Renal pelvis (tissue), 12 donors: ENCODE measurements around the gene ALG3. TPM values are rescaled to one million over a fixed set of nuclear protein-coding genes. Genes with fewer than 3 reads are reported as not detected.
A peak's percentile ranks its signal among the peaks of the same experiment; 100 is the strongest.
"Not testable (repeated sequence)": the region's sequence is repeated elsewhere in the genome, so short reads cannot be mapped to it uniquely, and the experiment has no call there.

Experiments
- DNase-seq: peaks from one replicate; pipeline ENCODE4 v3.0.0-alpha.2; 2013
- long read RNA-seq, 16 experiments: transcript quantifications; one replicate each; lab custom pipeline, GENCODE V29; 2026
- polyA plus RNA-seq, 3 donors: library from polyadenylated mRNA; unstranded; fragments of 120-200 nt; gene quantifications; one replicate each; pipeline ENCODE4 v1.2.1, GENCODE V29; 2013; ENCODE audit not compliant: insufficient read length in 3 of 3

Gene ALG3
- polyA plus RNA-seq = 10 to 100 TPM; 38.7 to 41.7 (median 40.6) TPM
- long read RNA-seq, donor 1, transcript ALG3-201 (9 exons, 1,528 nt) = major isoform, 13 of 191 reads
- long read RNA-seq, donor 1, partial matches to known transcripts = 156 of 191 reads
- long read RNA-seq, donor 1, other reads (novel, unspliced or antisense) = 22 of 191 reads
- long read RNA-seq, donor 2, transcript ALG3-201 (9 exons, 1,528 nt) = major isoform, 11 of 13 reads
- long read RNA-seq, donor 2, partial matches to known transcripts = 0 of 13 reads
- long read RNA-seq, donor 2, other reads (novel, unspliced or antisense) = 0 of 13 reads
- long read RNA-seq, donor 3, transcript ALG3-201 (9 exons, 1,528 nt) = major isoform, 8 of 16 reads
- long read RNA-seq, donor 3, partial matches to known transcripts = 5 of 16 reads
- long read RNA-seq, donor 3, other reads (novel, unspliced or antisense) = 0 of 16 reads
- long read RNA-seq, donor 4, transcript ALG3-201 (9 exons, 1,528 nt) = major isoform, 13 of 23 reads
- long read RNA-seq, donor 4, partial matches to known transcripts = 0 of 23 reads
- long read RNA-seq, donor 4, other reads (novel, unspliced or antisense) = 7 of 23 reads
- long read RNA-seq, donor 5, partial matches to known transcripts = 0 of 5 reads
- long read RNA-seq, donor 5, other reads (novel, unspliced or antisense) = 0 of 5 reads
- long read RNA-seq, donor 6, transcript ALG3-201 (9 exons, 1,528 nt) = major isoform, 12 of 13 reads
- long read RNA-seq, donor 6, partial matches to known transcripts = 0 of 13 reads
- long read RNA-seq, donor 6, other reads (novel, unspliced or antisense) = 0 of 13 reads
- long read RNA-seq, donor 7, transcript ALG3-201 (9 exons, 1,528 nt) = major isoform, 13 of 33 reads
- long read RNA-seq, donor 7, partial matches to known transcripts = 16 of 33 reads
- long read RNA-seq, donor 7, other reads (novel, unspliced or antisense) = 0 of 33 reads
- long read RNA-seq, donor 8, transcript ALG3-201 (9 exons, 1,528 nt) = major isoform, 5 of 7 reads
- long read RNA-seq, donor 8, partial matches to known transcripts = 0 of 7 reads
- long read RNA-seq, donor 8, other reads (novel, unspliced or antisense) = 0 of 7 reads
- long read RNA-seq, donor 9, transcript ALG3-201 (9 exons, 1,528 nt) = major isoform, 7 of 23 reads
- long read RNA-seq, donor 9, partial matches to known transcripts = 15 of 23 reads
- long read RNA-seq, donor 9, other reads (novel, unspliced or antisense) = 0 of 23 reads
- long read RNA-seq, donor 10, transcript ALG3-201 (9 exons, 1,528 nt) = major isoform, 5 of 23 reads
- long read RNA-seq, donor 10, partial matches to known transcripts = 14 of 23 reads
- long read RNA-seq, donor 10, other reads (novel, unspliced or antisense) = 0 of 23 reads
- long read RNA-seq, donor 11, transcript ALG3-201 (9 exons, 1,528 nt) = major isoform, 7 of 10 reads
- long read RNA-seq, donor 11, partial matches to known transcripts = 0 of 10 reads
- long read RNA-seq, donor 11, other reads (novel, unspliced or antisense) = 0 of 10 reads
- long read RNA-seq, donor 12, transcript ALG3-201 (9 exons, 1,528 nt) = major isoform, 9 of 23 reads
- long read RNA-seq, donor 12, partial matches to known transcripts = 6 of 23 reads
- long read RNA-seq, donor 12, other reads (novel, unspliced or antisense) = 5 of 23 reads
- long read RNA-seq, donor 13, transcript ALG3-201 (9 exons, 1,528 nt) = major isoform, 5 of 123 reads
- long read RNA-seq, donor 13, partial matches to known transcripts = 115 of 123 reads
- long read RNA-seq, donor 13, other reads (novel, unspliced or antisense) = 0 of 123 reads
- long read RNA-seq, donor 14 = 0 reads
- long read RNA-seq, donor 15, transcript ALG3-201 (9 exons, 1,528 nt) = major isoform, 12 of 139 reads
- long read RNA-seq, donor 15, partial matches to known transcripts = 91 of 139 reads
- long read RNA-seq, donor 15, other reads (novel, unspliced or antisense) = 34 of 139 reads
- long read RNA-seq, donor 16, transcript ALG3-201 (9 exons, 1,528 nt) = major isoform, 9 of 12 reads
- long read RNA-seq, donor 16, partial matches to known transcripts = 0 of 12 reads
- long read RNA-seq, donor 16, other reads (novel, unspliced or antisense) = 0 of 12 reads

DNA sequence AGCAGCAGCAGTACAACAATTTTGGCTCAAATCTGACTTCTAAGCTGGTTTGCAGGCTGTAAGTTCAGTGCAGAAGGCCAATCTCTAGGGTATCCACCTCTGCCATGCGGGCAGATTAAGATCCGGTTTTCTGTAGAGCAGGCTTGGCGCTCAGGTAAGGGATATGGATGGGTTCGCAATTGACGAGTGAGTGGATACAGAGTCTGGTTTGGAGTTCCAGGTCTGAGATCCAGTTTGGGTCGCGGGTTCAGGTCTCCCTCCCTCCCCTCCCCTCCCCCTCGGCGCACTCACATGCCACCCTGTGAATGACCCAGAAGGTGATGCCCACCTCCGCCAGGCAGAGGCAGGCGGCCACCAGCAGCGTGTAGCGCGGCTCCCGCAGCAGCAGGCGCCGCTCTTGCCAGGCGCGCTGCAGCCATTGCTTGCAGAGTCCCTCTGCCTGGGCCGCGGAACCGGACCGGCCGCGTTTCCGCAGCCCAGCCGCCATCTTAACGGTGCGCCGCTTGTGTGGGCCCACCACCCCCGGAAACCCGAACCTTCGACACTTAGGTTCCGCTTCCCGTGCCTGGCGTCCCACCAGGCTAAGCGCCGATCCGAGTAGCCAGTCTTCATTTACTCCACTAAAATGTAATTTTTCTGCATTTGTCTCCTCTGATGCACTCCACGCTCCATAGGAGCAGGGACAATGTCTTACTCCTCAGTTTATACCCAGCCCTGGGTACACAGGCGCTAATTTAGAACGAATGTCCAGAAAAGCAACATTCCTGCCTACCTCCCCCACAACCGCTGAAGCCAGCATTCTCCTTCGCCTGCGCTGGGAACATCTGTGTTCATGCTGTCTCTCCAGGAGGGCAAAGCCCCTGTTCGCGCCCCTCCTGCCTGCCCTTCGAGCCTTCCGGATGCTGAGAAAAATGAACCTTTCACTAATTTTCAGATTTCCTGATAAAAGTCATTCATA, at the start of gene ALG3:
TSS of gene ALG3 (minus strand) at position 509 of the 958 bp plus-strand sequence. CDS start at position 487, 22 bp downstream.
- DNase-seq = peak; percentile 84

DNA sequence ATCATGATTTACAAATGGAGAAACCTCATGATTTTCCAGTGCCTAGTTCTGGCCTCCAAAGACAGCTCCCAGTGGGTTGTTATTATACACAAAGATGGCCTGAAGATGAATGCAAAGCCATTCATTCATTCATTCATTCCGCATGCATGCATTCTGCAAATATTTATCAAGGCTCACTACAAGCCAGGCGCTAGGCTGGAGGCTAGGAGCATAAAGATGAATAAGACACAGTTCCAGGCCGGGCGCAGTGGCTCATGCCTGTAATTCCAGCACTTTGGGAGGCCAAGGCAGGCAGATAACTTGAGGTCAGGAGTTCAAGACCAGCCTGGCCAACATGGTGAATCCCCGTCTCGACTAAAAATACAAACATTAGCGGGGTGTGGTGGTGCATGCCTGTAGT, 47.9 kb upstream of the ALG3 start:
- DNase-seq = no peak

DNA sequence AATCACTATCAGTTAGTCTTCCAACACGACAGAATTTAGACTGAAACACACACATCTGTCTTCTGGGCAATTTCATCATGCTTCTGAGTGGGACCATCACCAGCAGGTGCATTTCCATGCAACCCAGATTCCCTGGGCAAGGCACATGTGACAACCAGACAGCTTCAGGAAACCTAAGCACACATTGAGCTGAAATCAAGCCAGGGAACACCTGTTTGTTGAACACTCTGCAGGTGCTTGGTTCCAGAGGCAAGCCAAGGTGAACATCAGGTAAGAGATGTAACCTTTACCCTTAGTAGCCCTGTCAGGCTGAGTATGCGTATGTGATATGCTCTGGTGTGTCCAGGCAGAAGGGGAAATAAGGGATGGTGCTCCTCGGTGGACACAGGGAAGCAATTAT, 47.0 kb upstream of the ALG3 start:
- DNase-seq = no peak

DNA sequence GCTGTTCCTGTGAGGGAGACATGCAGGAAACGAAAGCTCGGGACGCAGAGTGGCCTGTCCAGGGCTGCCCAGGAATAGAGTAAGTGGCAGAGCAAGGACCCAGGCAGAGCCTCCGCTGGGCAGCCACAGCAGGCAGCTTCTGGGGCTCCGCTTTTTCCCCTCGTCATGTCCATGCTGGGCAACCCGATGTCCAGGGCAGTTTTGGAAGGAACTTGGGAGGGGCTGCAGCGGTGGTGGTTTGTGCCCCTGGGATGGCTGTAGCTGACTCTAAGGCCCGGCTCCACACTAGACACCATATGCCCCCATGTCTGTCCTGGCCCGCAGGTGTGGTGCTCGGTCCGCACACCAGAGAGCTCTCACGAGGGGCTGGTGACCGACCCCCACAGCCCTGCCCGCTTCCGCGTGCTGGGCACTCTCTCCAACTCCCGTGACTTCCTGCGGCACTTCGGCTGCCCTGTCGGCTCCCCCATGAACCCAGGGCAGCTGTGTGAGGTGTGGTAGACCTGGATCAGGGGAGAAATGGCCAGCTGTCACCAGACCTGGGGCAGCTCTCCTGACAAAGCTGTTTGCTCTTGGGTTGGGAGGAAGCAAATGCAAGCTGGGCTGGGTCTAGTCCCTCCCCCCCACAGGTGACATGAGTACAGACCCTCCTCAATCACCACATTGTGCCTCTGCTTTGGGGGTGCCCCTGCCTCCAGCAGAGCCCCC, 43.1 kb upstream of the ALG3 start:
- no peak for DNase-seq

DNA sequence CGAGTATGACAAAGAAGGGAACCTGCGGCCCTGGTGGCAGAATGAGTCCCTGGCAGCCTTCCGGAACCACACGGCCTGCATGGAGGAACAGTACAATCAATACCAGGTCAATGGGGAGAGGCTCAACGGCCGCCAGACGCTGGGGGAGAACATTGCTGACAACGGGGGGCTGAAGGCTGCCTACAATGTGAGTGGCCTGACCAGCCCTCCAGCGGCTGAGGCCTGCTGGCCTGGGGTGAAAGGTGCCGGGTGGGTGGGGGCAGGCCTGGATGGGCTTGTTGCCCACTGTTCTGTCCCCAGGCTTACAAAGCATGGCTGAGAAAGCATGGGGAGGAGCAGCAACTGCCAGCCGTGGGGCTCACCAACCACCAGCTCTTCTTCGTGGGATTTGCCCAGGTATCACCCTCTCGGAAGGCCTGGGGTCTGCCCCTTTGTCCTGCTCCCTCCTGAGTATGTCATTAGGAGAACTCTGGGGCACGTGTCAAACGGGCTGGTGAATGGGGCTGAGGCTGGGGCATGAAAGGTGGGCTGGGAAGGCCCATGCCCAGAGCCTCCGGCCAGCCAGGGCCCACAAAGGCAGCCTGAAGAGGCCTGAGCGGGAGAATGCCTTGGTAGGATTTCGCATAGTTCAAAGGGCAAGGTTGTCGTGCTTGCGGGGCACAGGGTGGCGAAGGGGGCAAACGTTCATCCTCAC, 42.4 kb upstream of the ALG3 start:
- DNase-seq = no peak

DNA sequence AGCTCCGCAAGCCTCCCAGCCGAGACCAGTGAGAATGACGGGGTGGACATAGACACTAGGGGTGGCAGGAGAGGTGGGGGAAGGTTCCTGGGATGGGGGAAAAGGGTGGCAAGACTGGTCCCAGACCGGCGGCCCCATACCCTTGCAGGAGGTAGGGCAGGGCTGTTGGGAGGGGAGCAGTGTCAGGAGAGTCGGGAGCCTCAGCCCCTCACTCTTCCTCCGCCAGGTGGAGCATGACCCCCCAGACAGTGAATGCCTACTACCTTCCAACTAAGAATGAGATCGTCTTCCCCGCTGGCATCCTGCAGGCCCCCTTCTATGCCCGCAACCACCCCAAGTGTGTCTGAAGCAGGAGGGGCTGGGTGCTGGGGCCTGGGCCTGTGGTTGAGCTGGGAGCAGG, 41.6 kb upstream of the ALG3 start:
- no peak for DNase-seq

DNA sequence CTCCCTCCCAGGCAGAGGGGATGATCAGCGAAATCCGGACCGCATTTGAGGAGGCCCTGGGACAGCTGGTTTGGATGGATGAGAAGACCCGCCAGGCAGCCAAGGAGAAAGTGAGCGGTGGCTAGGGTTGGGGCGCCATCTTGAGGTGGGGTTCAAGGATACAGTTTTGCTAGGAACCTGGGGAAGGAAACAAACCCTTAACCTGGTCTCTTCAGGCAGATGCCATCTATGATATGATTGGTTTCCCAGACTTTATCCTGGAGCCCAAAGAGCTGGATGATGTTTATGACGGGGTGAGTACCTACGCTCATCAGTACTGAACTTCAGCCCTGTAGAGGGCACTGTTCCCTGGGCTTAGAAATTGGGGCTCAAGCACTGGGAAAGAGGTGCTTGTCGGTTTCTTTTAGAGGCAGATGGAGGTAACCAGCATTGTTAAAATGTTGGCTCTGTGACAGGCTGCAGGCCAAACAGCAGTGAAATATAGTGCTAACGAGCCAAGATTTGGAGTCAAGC, 40.7 kb upstream of the ALG3 start:
- no peak for DNase-seq

DNA sequence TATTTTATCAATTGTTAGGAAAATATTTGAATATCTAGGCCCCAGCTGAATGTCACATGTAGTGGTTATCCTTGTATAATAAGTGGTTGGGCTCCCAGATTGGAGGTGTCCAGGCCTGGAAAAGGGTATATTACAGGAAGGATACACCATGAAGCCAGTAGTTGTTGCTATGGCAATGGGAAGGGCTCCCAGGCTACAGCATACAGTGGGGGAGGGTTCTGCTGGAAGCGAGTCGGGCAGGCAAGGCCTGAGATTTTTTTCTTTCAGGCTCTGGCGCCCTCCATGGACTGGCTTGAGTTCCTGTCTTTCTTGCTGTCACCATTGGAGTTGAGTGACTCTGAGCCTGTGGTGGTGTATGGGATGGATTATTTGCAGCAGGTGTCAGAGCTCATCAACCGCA, 35.9 kb upstream of the ALG3 start:
- DNase-seq = peak; percentile 57

DNA sequence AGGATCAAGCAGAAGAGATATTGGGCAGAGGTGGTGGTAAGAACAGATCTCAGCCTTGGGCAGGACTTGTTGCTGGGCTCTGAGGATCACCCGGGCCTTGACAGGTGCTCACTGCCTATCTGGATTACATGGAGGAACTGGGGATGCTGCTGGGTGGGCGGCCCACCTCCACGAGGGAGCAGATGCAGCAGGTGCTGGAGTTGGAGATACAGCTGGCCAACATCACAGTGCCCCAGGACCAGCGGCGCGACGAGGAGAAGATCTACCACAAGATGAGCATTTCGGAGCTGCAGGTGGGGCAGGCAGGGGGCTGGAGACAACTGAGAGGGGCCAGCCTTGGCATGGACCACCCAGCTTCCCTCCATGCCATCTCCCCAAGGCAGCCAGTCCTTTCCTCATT, 34.9 kb upstream of the ALG3 start:
- no peak for DNase-seq

DNA sequence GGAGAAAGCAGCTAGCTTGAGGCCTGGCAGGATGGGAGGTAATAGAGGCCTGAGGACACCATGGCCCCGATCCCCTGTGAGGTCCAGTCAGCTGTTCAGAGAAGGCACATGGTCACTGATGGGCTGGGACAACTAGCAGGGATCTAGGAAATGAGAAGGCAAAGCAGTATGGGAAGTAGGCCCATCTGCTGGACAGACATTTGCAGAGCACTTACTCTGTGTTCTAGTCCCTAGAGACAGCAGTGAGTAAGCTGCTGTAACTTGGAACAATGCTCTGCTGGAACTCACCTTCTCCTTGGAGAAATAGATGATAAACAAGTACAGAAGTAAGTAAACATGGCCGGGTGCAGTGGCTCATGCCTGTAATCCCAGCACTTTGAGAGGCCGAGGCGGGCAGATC, 34.2 kb upstream of the ALG3 start:
- no peak for DNase-seq

DNA sequence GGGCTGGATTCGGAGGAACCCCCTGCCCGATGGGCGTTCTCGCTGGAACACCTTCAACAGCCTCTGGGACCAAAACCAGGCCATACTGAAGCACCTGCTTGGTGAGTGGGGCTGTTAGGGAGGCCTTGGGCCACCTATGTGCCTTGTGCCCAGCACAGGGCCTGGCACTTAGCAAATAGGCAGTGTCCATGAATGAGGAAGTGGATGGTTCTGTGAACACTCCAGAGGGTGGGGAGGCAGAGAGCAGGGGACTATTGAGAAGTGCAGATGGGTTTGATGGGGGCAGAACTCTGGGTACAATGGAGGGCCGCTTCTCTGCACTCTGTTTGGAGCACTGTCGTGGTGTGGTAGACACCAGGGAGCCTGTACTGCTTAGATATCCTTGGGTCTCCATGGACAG, 28.6 kb upstream of the ALG3 start:
- DNase-seq = no peak

DNA sequence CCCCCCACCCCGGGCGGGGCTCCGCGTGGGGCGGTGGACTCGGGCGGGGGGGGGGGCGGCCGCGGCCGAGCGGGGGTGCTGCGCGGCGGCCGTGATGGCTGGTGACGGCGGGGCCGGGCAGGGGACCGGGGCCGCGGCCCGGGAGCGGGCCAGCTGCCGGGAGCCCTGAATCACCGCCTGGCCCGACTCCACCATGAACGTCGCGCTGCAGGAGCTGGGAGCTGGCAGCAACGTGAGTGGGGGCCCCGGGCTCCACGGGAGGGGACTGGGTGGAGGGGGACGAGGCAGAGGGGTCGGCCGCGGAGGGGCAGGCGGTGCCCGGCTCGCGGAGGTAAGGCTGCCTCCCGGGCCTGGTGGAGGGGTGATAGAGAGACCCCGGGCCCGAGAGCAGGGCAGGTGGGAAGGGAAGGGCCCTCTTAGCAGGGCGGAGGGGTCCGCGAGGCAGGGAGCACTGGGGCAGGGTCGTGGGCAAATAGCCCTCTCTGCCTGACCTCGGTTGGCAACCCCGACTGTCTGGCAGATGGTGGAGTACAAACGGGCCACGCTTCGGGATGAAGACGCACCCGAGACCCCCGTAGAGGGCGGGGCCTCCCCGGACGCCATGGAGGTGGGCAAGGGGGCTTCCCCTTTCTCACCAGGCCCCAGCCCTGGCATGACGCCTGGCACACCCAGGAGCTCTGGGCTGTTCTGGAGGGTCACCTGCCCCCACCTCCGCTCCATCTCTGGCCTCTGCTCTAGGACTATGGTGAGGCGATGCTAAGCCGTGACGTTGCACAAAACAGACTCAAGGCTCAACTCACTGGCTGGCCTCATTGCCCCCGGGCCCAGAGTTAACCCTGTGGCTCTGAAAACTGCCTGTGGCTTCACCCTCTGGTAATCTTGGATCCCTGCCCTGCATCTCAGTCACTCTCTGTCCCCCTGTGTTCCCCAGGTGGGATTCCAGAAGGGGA, 27.5 kb upstream of the ALG3 start, which contains the start of gene ECE2:
TSS of gene ECE2 (plus strand) at position 62 of the 950 bp plus-strand sequence. CDS start at position 194, 132 bp downstream.
- DNase-seq = no peak

DNA sequence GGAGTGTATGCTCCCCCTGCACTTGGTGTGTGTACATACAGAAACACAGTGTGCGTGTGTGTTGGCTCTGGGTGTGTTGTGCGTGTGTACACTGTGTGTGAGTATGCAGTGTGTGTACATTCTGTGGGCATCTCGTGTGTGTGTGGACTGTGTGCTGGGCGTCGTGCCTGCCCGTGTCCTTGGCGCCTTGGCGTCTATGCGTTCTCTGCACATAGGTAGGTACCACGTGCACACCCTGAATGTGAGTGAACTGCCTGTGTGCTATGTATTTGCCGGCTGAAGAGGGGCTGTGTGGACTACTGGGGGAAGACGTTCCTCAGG, 26.6 kb upstream of the ALG3 start:
- no peak for DNase-seq

DNA sequence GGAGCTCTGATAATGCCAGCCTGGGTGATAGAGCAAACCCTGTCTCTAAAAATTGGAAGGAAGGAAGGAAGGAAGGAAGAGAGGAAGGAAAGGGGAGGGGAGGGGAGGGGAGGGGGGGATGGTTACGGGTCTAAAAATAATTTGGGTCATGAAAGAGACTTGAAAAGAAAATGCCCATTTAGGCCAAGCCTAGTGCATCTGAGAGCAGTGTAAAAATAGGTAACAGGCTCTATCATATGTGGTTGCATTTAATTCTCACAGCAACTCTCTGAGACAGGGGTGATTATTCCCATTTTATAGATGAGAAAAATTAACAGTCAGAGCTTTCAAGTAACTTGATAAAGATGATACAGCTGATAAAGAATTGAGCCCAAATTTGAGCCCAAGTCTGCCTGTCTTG, 23.5 kb upstream of the ALG3 start:
- DNase-seq = no peak

DNA sequence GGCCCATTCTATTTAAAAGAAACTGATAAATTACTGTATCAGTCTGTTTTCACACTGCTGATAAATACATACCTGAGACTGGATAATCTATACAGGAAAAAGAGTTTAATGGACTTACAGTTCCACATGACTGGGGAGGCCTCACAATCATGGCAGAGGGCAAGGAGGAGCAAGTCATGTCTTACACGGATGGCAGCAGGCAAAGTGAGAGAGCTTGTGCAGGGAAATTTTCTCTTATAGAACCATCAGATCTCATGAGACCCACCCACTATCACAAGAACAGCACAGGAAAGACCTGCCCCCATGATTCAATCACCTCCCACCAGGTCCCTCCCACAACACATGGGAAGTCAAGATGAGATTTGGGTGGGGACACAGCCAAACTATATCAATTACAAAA, 18.5 kb upstream of the ALG3 start:
- not testable (repeated sequence) for DNase-seq

DNA sequence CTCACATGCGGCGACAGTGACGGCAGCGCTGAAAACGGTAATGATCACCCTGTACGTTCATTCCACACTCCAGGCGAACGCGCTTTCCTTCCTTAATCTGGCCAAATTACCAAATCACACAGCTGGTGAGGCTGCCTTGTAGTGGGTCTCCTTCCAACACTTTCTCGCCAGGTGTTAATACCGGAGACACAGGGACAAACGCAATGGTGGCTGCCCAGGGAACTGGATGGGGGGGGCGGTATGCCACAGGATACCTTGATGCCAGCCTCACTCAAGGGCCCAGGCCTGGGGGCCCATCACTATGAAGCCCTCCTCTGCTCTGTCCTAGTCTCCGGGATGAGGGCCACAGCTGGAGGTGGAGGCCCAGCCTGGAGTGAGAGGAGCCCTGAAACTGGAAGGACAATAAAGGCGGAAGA, 14.0 kb upstream of the ALG3 start:
- DNase-seq = no peak
